ENCODE data around the gene TDRD3.

TDRD3 gene

GRCh38 chr13:60395971-60396782, 843 bp upstream of the TDRD3 start:
- DNase-seq (ENCODE audit: low read depth, low spot score) = peak; percentile 33
- ChIA-PET CTCF (interaction anchor here (0.7 to 1.9 kb wide), 8 partner anchors 9 to 452 kb away, joined by 3 to 10 read pairs (median 3); no protein-coding TSS in a partner anchor), POLR2A (no interaction called here)
- peak overlapping the region; percentile 82 for H3K4me3 ChIP-seq (ENCODE audit: low read depth, low read length)
- TF ChIP-seq CTCF (IDR thresholded peaks at IDR 0.05; ENCODE audit: insufficient read depth, low read length, missing control alignments) = no peak

GRCh38 chr13:60397704-60398378, 821 bp downstream of the TDRD3 start:
- ChIA-PET POLR2A (no interaction called here), CTCF (interaction anchor here (1.1 to 2.3 kb wide), 4 partner anchors 9 to 41 kb away, joined by 3 to 10 read pairs (median 4); no protein-coding TSS in a partner anchor)
- DNase-seq (ENCODE audit: low read depth, low spot score) = no peak
- peak overlapping the region; percentile 70 for H3K4me3 ChIP-seq (ENCODE audit: low read depth, low read length)
- no peak for TF ChIP-seq CTCF (IDR thresholded peaks at IDR 0.05; ENCODE audit: insufficient read depth, low read length, missing control alignments)

- CTCF ChIA-PET = interaction anchor here (0.6 to 2.3 kb wide), 5 partner anchors 9 to 41 kb away, joined by 3 to 10 read pairs (median 4); no protein-coding TSS in a partner anchor
- POLR2A ChIA-PET = no interaction called here
- TF ChIP-seq CTCF (IDR thresholded peaks at IDR 0.05; ENCODE audit: insufficient read depth, low read length, missing control alignments) = no peak
- DNase-seq (ENCODE audit: low read depth, low spot score) = no peak
- peak overlapping the region; percentile 70 for H3K4me3 ChIP-seq (ENCODE audit: low read depth, low read length)
Measured at GRCh38 chr13:60398379-60398891, 1.4 kb downstream of the TDRD3 start.

GRCh38 chr13:60398907-60399589, 2.0 kb downstream of the TDRD3 start:
- ChIA-PET CTCF (interaction anchor here (0.6 to 2.3 kb wide), 4 partner anchors 9 to 47 kb away, joined by 3 to 4 read pairs (median 3); no protein-coding TSS in a partner anchor), POLR2A (no interaction called here)
- DNase-seq (ENCODE audit: low read depth, low spot score) = no peak
- no peak for TF ChIP-seq CTCF (IDR thresholded peaks at IDR 0.05; ENCODE audit: insufficient read depth, low read length, missing control alignments)
- H3K4me3 ChIP-seq (ENCODE audit: low read depth, low read length) = peak overlapping the region; percentile 70

GRCh38 chr13:60402022-60402421, 5.0 kb downstream of the TDRD3 start:
- no peak for DNase-seq (ENCODE audit: low read depth, low spot score)
- TF ChIP-seq CTCF (IDR thresholded peaks at IDR 0.05; ENCODE audit: insufficient read depth, low read length, missing control alignments) = no peak

More at GRCh38 chr13:60402022-60402421, 5.0 kb downstream of the TDRD3 start:
- CTCF ChIA-PET = no interaction called here
- POLR2A ChIA-PET = interaction anchor here (0.7 kb wide), 1 partner anchor 16 kb away, joined by 3 read pairs; no protein-coding TSS in a partner anchor
- H3K4me3 ChIP-seq (ENCODE audit: low read depth, low read length) = no peak overlapping the region

All from AG04449 (cell line).